ENCODE results near the gene LEUTX.

LEUTX gene, protein sequence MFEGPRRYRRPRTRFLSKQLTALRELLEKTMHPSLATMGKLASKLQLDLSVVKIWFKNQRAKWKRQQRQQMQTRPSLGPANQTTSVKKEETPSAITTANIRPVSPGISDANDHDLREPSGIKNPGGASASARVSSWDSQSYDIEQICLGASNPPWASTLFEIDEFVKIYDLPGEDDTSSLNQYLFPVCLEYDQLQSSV

DNA sequence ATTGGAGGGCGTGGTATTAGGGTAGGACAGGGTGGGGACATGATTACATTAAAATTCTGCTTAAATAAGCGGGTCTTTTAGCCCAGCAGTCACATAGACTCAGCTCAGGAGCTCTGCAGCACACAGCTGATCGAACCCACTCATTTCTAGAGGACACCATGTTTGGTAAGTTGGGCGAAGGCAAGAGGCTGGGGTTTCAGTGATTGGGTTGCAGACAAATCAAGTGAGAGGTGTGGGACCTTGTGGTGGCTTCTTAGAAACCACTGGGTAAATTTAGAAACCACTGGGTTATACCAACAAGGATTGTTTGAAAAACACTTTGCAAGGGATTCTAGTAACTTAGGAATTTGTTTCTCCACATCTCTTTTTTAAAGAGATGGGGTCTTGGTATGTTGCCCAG is at the start of gene LEUTX:
LEUTX (plus strand) TSS at position 92 of the 400 bp plus-strand sequence; CDS start at position 159, 67 bp downstream.
- peak within 1 kb of the TSS; percentile 39 for H3K27ac Mint-ChIP-seq
- no peaks in the 10 kb centered on the region for H3K9me3 Mint-ChIP-seq
- H3K36me3 Mint-ChIP-seq (ENCODE audit: low read depth): no peaks in the 10 kb centered on the region

DNA sequence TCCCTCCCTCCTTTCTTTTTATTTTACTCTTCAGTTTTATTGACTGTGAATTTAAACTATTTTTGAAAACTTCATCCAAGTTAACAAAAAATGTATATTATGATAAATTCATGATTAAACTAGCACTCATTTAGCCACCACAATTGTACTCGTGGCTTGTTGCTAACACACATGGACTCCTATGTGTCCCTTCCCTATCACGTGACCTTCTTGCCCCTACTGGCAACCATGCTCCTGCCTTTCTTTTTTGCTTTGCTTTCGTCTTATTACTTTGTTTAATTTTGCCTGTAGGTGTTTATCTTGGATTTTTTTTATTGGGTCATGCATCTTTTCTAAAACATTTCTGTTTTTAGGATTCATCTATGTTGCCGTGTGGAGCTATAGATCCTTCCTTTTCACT is 49.1 kb upstream of the LEUTX start:
- Mint-ChIP-seq H3K9me3 (peaks cover 7% of the 10 kb centered on the region), H3K27ac (no peak overlapping the region), H3K4me3 (no peak overlapping the region), H3K27me3 (ENCODE audit: low read depth) (peaks cover 7% of the 10 kb centered on the region), H3K4me1 (ENCODE audit: low read depth) (peaks cover 1% of the 10 kb centered on the region), H3K36me3 (ENCODE audit: low read depth) (peaks cover 2% of the 10 kb centered on the region)

More for the DNA sequence above, at the start of gene LEUTX:
- peak within 1 kb of the TSS; percentile 26 for H3K4me3 Mint-ChIP-seq
- peaks cover 26% of the 10 kb centered on the region for H3K27me3 Mint-ChIP-seq (ENCODE audit: low read depth)
- peaks cover 23% of the 10 kb centered on the region for H3K4me1 Mint-ChIP-seq (ENCODE audit: low read depth)

DNA sequence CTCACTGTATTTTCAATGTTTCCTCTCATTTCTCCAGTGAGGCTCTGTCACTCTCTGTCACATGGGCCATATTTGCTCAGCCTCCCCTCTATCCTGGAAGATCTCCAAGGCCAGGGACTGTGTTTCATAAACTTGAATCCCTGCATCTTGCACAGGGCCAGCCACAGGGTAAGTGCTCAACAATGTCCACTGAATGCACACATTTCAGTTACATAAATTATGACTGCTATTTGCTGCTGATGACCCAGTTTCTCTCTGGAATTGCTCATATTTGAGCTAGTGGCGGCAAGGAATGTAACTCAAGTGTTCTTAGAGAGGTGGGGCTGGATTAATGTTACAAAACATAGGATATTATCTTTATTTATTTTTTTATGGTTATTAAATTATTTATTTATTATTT is 47.0 kb upstream of the LEUTX start:
- H3K9me3 Mint-ChIP-seq: peaks cover 7% of the 10 kb centered on the region
- H3K4me3 Mint-ChIP-seq: no peak overlapping the region
- peaks cover 5% of the 10 kb centered on the region for H3K27me3 Mint-ChIP-seq (ENCODE audit: low read depth)
- H3K36me3 Mint-ChIP-seq (ENCODE audit: low read depth): peaks cover 2% of the 10 kb centered on the region
- peaks cover 9% of the 10 kb centered on the region for H3K4me1 Mint-ChIP-seq (ENCODE audit: low read depth)
- H3K27ac Mint-ChIP-seq: no peak overlapping the region

DNA sequence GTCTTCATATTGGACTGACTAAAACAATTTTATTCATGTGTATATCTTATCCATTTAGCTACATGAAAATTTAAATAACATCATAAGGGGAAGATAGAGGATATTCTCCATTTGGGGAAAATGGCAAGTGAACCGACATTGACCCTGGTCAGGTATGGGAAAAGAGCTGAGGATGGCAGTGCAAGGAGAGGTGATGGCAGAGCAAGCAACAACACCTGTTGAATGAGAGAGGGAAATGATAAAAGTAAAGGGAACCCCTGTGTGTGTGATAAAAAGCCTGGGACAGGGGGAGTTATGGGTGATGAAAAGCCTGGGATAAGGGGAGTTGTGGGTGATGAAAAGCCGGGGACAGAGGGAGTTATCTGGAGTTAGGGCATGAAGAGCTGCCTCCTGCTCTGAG is 44.8 kb upstream of the LEUTX start:
- Mint-ChIP-seq H3K9me3 (peaks cover 7% of the 10 kb centered on the region), H3K36me3 (ENCODE audit: low read depth) (peaks cover 2% of the 10 kb centered on the region)

DNA sequence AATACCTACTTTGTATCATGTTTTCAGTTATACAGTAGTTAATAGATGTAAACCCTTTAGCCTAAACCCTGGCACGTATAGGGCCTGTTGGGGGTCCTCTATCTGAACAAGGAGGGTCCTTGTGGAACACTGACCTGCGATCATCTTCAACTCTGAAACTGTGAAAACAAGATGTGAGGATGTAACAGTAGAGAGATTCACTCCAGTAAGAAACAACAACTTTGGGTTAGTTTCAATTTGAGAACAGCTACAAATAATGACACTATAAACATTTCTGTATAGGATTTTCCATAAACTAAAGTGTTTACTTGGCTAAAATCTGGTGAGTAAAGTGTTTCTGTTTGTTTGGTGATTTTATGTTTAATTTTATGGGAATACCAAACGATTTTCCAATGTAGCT is 43.0 kb upstream of the LEUTX start:
- Mint-ChIP-seq H3K27ac (peak overlapping the region; percentile 73), H3K27me3 (ENCODE audit: low read depth) (no peaks in the 10 kb centered on the region), H3K4me1 (ENCODE audit: low read depth) (peaks cover 35% of the 10 kb centered on the region), H3K36me3 (ENCODE audit: low read depth) (peaks cover 2% of the 10 kb centered on the region), H3K4me3 (no peak overlapping the region), H3K9me3 (peaks cover 7% of the 10 kb centered on the region)

More for the DNA sequence above, 44.8 kb upstream of the LEUTX start:
- peaks cover 26% of the 10 kb centered on the region for H3K4me1 Mint-ChIP-seq (ENCODE audit: low read depth)
- H3K27me3 Mint-ChIP-seq (ENCODE audit: low read depth): peaks cover 5% of the 10 kb centered on the region
- no peak overlapping the region for H3K27ac Mint-ChIP-seq
- H3K4me3 Mint-ChIP-seq: no peak overlapping the region

DNA sequence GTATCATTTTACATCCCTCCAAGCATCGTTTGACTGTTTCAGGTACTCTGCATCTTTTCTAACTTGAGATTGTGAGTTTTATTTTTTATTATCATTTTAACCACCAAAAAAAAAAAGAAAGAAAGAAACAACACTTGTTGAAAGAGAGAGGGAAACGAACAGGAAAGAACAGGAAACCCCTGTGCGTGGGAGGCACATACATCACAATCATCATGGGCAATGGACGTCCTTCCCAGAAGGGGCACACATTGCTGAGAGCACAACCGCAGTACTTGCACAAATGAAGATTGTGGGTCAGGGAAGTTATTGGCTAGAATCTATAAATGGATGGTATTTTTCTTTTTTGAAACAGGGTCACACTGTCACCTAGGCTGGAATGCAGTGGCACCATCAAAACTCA is 42.6 kb upstream of the LEUTX start:
- Mint-ChIP-seq H3K4me1 (ENCODE audit: low read depth) (peaks cover 33% of the 10 kb centered on the region), H3K4me3 (no peak overlapping the region), H3K27me3 (ENCODE audit: low read depth) (no peaks in the 10 kb centered on the region), H3K36me3 (ENCODE audit: low read depth) (peaks cover 2% of the 10 kb centered on the region), H3K9me3 (peaks cover 7% of the 10 kb centered on the region), H3K27ac (peak overlapping the region; percentile 73)

DNA sequence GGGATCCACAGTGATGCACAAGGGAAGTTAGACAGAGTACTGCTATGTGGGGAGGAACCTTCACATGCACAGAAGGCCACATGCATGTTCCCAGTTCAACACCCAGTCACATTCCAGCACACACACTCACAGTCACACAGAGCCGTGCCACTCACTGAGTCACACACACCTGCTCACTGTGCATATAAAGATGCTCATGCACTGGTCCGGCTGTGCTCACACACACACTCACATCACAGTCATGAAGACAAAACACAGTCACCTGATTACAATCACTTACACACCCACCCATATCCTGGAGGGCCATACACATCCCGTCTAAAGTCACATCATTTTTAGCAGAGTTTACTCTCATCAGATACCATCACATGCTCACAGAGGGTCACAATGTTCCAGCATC is 41.3 kb upstream of the LEUTX start:
- H3K4me1 Mint-ChIP-seq (ENCODE audit: low read depth): peaks cover 33% of the 10 kb centered on the region
- H3K4me3 Mint-ChIP-seq: no peak overlapping the region
- no peaks in the 10 kb centered on the region for H3K27me3 Mint-ChIP-seq (ENCODE audit: low read depth)
- H3K9me3 Mint-ChIP-seq: peaks cover 7% of the 10 kb centered on the region
- H3K36me3 Mint-ChIP-seq (ENCODE audit: low read depth): peaks cover 2% of the 10 kb centered on the region
- no peak overlapping the region for H3K27ac Mint-ChIP-seq

DNA sequence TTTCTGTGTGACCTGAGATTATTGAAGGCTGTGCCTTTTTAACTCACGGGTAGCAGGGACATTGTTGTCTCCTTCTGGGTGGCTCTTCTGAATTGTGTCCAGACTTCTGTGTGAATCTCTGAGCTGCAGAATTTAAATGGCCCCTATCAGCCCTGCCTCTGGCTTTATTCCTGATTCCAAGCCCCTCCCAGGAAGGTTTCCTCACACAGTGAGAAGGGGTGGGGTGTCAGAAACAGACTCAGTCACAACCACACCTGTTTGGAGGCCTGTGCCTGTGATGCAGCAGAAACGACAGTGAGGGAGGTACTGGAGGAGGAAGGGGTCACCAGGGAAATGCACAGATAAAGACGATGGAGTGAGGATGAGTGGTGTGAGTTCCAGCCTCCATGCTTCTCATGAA is 40.8 kb upstream of the LEUTX start, which contains the start of gene CLC:
CLC (minus strand) TSS at position 139 of the 400 bp plus-strand sequence; CDS start at position 62, 77 bp downstream.
- peaks cover 33% of the 10 kb centered on the region for H3K4me1 Mint-ChIP-seq (ENCODE audit: low read depth)
- H3K4me3 Mint-ChIP-seq: no peak within 1 kb of the TSS
- peaks cover 7% of the 10 kb centered on the region for H3K9me3 Mint-ChIP-seq
- no peak within 1 kb of the TSS for H3K27ac Mint-ChIP-seq
- H3K36me3 Mint-ChIP-seq (ENCODE audit: low read depth): peaks cover 2% of the 10 kb centered on the region
- H3K27me3 Mint-ChIP-seq (ENCODE audit: low read depth): no peaks in the 10 kb centered on the region

DNA sequence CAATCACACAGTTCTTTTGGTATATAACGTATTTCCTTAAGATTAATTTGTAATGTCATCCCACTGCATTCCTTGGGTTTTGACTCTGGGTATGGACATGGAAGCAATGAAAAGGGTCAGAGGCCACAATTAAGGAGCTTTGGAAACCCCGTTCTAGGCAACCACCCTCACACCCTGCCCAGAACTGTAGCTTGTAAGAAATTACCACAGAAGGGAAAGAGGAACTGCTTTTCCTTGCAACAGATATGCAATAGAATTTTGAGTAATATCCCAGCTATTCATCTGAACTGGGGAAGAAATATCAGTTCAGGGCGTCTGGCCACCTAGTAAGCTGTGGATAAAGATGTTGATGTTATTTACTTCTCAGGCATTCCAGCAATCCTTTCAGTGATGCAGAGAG is 39.8 kb upstream of the LEUTX start:
- Mint-ChIP-seq H3K4me3 (no peak overlapping the region), H3K4me1 (ENCODE audit: low read depth) (peaks cover 33% of the 10 kb centered on the region), H3K27ac (no peak overlapping the region), H3K27me3 (ENCODE audit: low read depth) (peaks cover 6% of the 10 kb centered on the region), H3K9me3 (peaks cover under 1% of the 10 kb centered on the region), H3K36me3 (ENCODE audit: low read depth) (peaks cover under 1% of the 10 kb centered on the region)

DNA sequence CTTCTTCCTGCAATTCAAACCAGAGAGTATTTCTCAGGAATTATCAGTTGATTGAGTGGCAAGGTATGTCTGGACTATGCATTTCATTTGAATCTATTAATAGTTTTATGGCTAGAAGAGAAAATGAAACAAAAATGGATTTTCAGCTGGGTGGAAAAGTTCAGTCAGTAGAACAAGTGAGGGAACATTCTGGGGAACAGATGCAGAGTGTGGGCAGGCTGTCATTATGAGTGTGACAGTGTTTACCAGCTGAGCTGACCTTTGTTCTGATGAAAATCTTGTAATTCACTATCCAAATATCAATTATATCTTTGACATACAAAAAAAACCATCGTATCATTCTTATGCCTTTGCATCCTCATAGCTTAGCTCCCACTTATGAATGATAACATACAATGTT is 38.3 kb upstream of the LEUTX start:
- Mint-ChIP-seq H3K36me3 (ENCODE audit: low read depth) (no peaks in the 10 kb centered on the region), H3K27me3 (ENCODE audit: low read depth) (peaks cover 6% of the 10 kb centered on the region), H3K9me3 (no peaks in the 10 kb centered on the region), H3K4me1 (ENCODE audit: low read depth) (peaks cover 33% of the 10 kb centered on the region), H3K27ac (peak overlapping the region; percentile 64), H3K4me3 (peak overlapping the region; percentile 71)

DNA sequence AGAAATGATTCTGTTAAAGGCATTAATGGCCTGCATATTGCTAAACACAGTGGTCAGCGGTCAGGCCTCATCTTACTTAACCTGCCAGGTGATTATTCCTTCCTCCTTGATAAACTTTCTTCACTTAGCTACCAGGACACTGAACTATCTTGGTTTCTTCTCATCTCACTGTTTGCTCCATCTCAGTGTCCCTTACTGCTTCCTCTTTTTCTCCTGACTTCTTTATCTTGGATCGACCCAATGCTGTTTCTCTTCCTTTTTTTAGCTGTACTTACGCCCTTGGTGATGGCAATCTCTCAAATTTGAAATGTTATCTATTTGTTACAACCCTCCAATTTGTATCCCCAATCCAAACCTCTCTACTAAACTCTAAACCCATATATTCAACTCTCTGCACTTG is 33.0 kb upstream of the LEUTX start:
- no peaks in the 10 kb centered on the region for H3K36me3 Mint-ChIP-seq (ENCODE audit: low read depth)
- no peak overlapping the region for H3K27ac Mint-ChIP-seq
- H3K4me3 Mint-ChIP-seq: no peak overlapping the region
- H3K27me3 Mint-ChIP-seq (ENCODE audit: low read depth): peaks cover 22% of the 10 kb centered on the region
- H3K4me1 Mint-ChIP-seq (ENCODE audit: low read depth): no peaks in the 10 kb centered on the region
- no peaks in the 10 kb centered on the region for H3K9me3 Mint-ChIP-seq

DNA sequence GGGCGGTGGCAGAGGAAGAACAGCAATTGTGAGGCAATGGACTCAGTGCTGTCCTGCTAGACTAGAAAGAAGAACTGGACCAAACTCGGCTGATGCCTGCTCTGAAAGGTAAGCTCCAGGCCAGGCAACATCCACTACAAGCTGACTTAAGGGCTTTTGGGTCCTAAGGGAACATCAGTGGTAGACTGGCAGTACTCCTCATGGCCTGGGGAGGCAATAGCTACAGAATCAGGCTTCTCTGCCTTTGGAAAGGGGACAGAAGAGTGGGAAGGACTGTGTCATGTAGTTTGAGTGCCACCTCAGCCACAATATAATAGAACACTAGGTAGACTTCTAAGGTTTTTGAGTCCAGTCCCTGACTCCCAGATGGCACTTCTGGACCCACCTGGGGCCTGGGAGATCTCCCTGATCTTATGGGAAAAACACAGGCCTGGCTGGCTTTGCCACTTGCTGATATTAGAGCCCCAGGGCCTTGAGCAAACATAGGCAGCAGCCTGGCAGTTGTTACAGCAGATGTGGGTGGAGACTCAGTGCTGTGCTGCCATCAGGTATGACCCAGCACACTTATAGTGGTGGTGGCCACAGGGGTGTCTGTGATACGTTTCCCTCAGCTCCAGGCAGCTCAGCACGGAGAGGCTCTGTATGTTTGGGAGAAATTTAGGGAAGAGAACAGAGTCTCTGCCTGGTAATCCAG is 31.7 kb upstream of the LEUTX start:
- no peaks in the 10 kb centered on the region for H3K4me1 Mint-ChIP-seq (ENCODE audit: low read depth)
- no peaks in the 10 kb centered on the region for H3K9me3 Mint-ChIP-seq
- no peak overlapping the region for H3K27ac Mint-ChIP-seq
- H3K27me3 Mint-ChIP-seq (ENCODE audit: low read depth): peaks cover 22% of the 10 kb centered on the region
- no peaks in the 10 kb centered on the region for H3K36me3 Mint-ChIP-seq (ENCODE audit: low read depth)
- no peak overlapping the region for H3K4me3 Mint-ChIP-seq

DNA sequence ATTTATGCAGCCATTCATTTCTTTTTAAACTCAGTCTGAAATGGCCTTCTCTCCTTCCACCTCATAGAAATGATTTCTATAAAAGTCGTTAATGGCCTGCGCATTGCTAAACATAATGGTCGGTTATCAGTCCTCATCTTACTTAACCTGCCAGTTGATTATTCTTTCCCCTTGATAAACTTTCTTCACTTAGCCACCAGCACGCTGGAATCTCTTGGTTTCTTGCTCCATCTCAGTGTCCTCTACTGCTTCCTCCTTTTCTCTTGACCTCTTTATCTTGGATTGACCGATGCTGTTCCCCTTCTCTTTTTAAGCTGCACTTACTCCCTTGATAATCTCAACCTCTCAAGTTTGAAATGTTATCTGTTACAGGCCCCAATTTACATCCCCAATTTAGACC is 28.7 kb upstream of the LEUTX start:
- Mint-ChIP-seq H3K27me3 (ENCODE audit: low read depth) (peaks cover 19% of the 10 kb centered on the region), H3K4me3 (no peak overlapping the region), H3K4me1 (ENCODE audit: low read depth) (no peaks in the 10 kb centered on the region), H3K9me3 (no peaks in the 10 kb centered on the region), H3K36me3 (ENCODE audit: low read depth) (no peaks in the 10 kb centered on the region), H3K27ac (no peak overlapping the region)

DNA sequence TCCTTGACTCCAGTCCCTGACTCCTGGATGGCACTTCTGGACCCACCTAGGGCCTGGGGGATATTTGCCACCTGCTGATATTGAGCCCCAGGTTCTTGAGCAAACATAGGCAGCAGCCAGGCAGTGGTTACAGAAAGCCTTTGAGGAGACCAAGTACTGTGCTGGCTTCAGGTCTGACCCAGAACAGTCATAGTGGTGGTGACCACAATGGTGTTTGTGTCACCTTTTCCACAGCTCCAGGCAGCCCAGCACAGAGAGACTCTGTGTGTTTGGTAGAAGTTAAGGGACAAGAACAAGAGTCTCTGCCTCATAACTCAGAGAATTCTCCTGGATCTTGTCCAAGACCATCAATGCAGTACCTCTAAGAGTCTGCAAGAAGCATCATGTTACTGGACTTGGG is 26.3 kb upstream of the LEUTX start:
- Mint-ChIP-seq H3K4me1 (ENCODE audit: low read depth) (no peaks in the 10 kb centered on the region), H3K4me3 (no peak overlapping the region), H3K27me3 (ENCODE audit: low read depth) (peaks cover 19% of the 10 kb centered on the region), H3K27ac (no peak overlapping the region), H3K36me3 (ENCODE audit: low read depth) (no peaks in the 10 kb centered on the region), H3K9me3 (no peaks in the 10 kb centered on the region)

DNA sequence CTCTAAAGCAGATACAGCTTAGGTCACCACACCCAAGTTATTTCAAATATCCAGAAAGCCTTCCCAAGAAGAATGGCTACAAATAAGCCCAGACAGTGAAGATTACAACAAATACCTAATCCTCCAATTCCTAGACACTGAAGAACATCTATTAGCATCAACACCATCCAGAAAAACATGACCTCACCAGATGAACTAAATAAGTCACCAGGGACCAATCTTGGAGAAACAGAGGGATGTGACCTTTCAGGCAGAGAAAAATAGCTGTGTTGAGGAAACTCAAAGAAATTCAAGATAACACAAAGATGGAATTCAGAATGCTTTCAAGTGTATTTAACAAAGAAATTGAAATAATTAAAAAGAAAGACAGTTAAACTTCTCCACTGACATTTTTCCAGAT is 25.9 kb upstream of the LEUTX start:
- Mint-ChIP-seq H3K4me3 (no peak overlapping the region), H3K4me1 (ENCODE audit: low read depth) (no peaks in the 10 kb centered on the region), H3K36me3 (ENCODE audit: low read depth) (no peaks in the 10 kb centered on the region), H3K27ac (no peak overlapping the region), H3K27me3 (ENCODE audit: low read depth) (peaks cover 19% of the 10 kb centered on the region), H3K9me3 (no peaks in the 10 kb centered on the region)

All from T-helper 1 cell treated with Interleukin-12 subunit alpha and Interleukin-12 subunit beta and Interleukin-4 antibody, amounts not matched to agents 30 μg/mL and 1 μg/mL, for 36 hours (primary cell).